Stimulated activated CD4-positive, alpha-beta T cell treated with anti-CD3 and anti-CD28 coated beads, TNF-alpha, amount 100 ng/mL, for 24 hours (primary cell): ENCODE data around the gene STK16.
"Not testable (repeated sequence)": the region's sequence is repeated elsewhere in the genome, so short reads cannot be mapped to it uniquely, and the experiment has no call there.

ENCODE experiments used
- DNase-seq, 3 experiments: peaks; one replicate each; pipeline ENCODE4 v3.0.0-alpha.2; 2020; ENCODE audit warnings: low read depth in 3 of 3

The STK16 gene

GRCh38 chr2:219245899-219246230 lies 586 bp downstream of the STK16 start:
- DNase-seq: no peak

- DNase-seq: no peak
These were observed 1.3 kb downstream of the STK16 start for GRCh38 chr2:219246559-219246958.

GRCh38 chr2:219247678-219248642 lies 2.7 kb downstream of the STK16 start:
- DNase-seq: peak in 1 of 3 experiments; percentile 61

DNA sequence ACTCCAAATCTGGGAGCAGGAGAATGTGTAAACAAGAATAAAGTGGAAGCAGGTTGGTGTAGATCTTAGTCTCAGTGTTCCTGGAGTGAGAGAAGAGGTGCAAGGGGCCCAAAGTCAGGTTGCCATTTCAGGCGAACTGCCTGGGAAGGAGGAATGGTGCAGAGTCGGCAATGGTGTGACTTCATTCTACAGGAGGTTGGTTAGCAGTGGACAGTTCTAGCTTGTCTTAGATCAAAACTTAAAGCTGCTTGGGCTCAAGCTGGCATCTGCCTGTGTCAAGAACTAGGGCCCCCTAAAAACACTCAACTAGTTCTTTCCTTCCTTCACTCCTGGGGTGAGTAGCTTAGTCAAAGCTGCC lies 3.5 kb downstream of the STK16 start:
- DNase-seq: no peak

- DNase-seq: no peak
These were observed 4.1 kb downstream of the STK16 start for GRCh38 chr2:219249203-219249980.

- DNase-seq: no peak
These were observed 4.9 kb downstream of the STK16 start for GRCh38 chr2:219250049-219250781.

- no peak for DNase-seq
These were observed 6.4 kb downstream of the STK16 start for GRCh38 chr2:219251656-219252055.

DNA sequence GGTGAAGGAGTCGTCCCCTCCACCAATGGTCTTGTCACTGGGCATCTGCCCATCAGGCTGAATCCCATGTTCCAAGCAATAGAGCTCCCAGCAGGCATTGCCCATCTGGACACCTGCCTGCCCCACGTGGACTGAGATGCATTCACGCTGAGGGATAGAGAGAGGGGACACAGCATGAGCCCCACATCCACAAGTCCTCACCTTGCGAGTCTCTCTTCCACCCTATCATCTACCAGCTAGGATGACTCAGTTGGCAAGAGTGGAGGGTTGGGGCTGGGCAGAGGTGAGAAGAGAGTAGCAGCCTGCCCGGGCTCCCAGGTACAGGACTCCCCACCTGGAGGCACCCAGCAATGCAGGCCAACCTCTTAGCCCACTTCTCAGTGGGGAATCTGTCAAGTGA lies 6.8 kb downstream of the STK16 start:
- no peak for DNase-seq

GRCh38 chr2:219252570-219252899 lies 7.3 kb downstream of the STK16 start:
- DNase-seq: no peak

DNA sequence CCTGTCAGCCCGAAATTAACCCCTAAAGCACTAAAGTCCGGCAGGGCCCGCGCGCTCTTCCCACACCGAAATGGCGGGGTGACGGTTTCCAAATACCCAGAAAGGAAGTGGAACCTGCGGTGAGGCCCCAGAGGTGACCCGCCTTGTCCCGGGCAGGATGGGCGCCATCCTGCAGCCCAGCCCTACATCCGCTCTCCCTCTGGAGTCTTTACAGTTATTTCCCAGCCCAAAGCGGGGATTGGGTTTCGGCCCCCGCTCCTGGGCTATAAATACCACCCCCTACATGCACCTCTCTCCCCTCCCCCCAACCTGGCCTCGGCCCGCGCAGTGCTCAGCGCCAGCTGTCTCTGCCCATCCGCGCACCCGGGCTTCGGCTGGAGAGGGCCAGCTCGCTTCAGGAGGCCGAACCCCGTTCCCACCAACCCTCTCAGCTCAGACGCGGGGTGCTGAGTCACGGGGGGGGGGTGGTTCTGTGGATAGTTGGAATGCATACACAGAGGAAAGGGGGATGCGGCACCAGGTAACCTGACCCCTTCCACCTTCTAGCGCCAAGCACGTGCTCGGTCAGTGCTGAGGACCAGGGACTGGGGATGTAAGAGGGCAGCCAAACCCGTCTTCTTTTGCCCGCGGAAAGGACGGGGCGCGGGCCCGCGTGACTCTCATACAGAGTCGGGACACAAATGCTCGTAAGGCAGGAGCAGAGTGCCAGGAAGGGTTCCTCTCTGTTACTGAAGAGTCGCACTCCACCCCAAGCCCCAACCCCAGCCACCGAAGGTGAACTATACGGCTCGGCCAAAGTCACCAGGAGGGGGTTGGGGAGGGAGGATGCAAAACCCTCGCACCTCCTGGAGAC lies 7.8 kb downstream of the STK16 start, which contains the start of gene TUBA4B:
TUBA4B (plus strand) TSS at position 344 of the 853 bp plus-strand sequence; CDS start at position 509, 165 bp downstream.
- DNase-seq: peak in 1 of 3 experiments; percentile 59

GRCh38 chr2:219253753-219254589 lies 8.7 kb downstream of the STK16 start, which contains the start of gene TUBA4A:
TUBA4A (minus strand) TSS chr2:219253918; CDS start chr2:219253858, 60 bp downstream.
- peak; percentile 77 to 91 (median 81) for DNase-seq

DNA sequence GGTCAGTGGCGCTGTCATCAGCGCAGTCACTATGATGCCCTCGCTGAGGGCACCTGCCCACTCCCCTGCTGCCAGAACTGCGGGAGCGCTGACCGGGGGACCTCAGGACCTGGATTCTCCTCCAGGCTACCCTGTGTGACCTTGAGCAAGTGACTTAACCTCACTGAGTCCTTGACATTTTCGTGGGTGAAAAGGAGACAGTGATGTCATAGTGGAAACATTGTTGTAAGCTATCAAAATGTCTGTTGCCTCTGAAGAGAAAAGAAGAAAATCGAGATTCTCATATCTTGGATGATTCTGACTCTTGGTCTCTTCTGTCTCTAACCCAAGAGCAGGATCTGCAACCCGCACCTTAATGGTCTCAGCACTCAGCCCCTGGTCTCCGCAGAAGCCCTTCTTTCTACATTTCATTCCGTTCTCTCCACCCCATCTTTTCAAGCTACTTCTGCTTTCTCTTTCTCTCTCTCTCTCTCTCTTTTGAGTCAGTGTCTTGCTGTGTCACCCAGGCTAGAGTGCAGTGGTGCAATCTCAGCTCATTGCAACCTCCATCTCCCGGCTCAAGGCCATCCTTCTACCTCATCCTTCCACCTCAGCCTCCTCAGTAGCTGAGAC lies 9.4 kb downstream of the STK16 start:
- peak in 1 of 3 experiments; percentile 32 for DNase-seq

GRCh38 chr2:219258942-219259341 lies 13.7 kb downstream of the STK16 start:
- DNase-seq: not testable (repeated sequence)

- no peak for DNase-seq
These were observed 16.0 kb downstream of the STK16 start for GRCh38 chr2:219261024-219261855.

DNA sequence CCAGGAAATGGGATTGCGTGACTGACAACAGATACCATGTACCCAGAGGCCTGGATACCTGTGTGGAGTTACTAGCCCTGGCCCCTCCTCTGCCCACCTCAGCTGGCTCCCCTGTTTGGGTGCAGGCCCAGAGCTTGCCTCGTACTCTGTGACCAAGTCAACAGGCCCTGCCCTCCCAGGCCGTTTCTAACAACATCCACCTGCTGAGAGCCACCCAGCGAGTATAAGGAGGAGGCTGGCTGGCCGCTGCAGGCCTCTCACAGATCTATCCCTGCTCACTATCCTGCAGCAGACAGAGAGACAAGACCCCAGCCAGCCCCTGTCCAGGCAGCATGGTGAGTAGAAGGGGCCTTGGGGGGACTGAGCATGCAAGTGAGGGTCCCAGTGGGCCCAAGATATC lies 21.0 kb downstream of the STK16 start:
- no peak for DNase-seq

GRCh38 chr2:219266886-219267285 lies 21.6 kb downstream of the STK16 start:
- DNase-seq: no peak

- DNase-seq: no peak
These were observed 23.0 kb downstream of the STK16 start for GRCh38 chr2:219268294-219268693.

DNA sequence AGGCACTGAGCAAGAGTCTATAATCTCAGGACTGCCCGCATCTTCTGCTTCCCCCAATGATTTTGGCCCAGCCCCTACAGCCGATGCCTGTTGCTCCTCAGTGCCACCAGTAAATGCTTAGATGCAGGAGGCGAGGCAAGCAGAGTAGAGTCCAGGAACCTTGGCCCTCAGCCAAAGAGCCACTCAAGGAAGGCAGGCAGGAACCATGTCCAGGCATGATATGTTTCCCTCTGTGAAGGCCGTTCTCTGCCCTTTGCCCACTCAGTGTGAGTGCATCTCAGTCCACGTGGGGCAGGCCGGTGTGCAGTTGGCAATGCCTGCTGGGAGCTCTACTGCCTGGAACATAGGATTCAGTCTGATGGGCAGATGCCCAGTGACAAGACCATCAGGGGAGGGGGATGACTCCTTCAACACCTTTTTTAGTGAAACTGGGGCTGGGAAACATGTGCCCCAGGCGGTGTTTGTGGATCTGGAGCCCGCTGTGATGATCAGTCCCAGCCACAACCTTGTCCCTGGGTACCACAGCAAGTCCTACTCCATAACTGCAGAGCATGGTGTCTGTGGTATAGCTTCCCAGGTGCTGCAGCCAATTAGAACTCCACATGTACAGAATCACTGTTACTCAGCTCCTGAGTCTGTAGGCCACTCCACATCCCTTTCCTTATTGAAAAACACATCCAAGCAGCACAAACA lies 24.2 kb downstream of the STK16 start:
- DNase-seq: no peak
